IPS-20b (cell line): Measurements from ENCODE around the gene ZSWIM3.
A peak's percentile ranks its signal among the peaks of the same experiment; 100 is the strongest.
"Not testable (repeated sequence)": the region's sequence is repeated elsewhere in the genome, so short reads cannot be mapped to it uniquely, and the experiment has no call there.

Experiments
- H3K27ac ChIP-seq: one replicate; pipeline ENCODE4 v1.5.1; 2013; ENCODE audit warnings: low read length
- H3K27me3 ChIP-seq: 2 replicates; pipeline ENCODE4 v1.6.1; 2013; ENCODE audit warnings: mild to moderate bottlenecking, low read length, inconsistent platforms; ENCODE audit not compliant: insufficient read depth
- H3K36me3 ChIP-seq: 2 replicates; pipeline ENCODE4 v1.6.1; 2013; ENCODE audit warnings: low read depth, mild to moderate bottlenecking, inconsistent platforms, low read length, moderate library complexity; ENCODE audit not compliant: insufficient read depth
- H3K4me1 ChIP-seq: 2 replicates; pipeline ENCODE4 v1.6.1; 2013; ENCODE audit warnings: mild to moderate bottlenecking, control low read depth, inconsistent platforms, low read length, moderate library complexity; ENCODE audit not compliant: insufficient read depth
- H3K4me3 ChIP-seq: 2 replicates; pipeline ENCODE4 v1.5.1; 2013; ENCODE audit warnings: mild to moderate bottlenecking, low read length, inconsistent platforms
- H3K9ac ChIP-seq: 2 replicates; pipeline ENCODE4 v1.6.1; 2013; ENCODE audit warnings: low read depth, mild to moderate bottlenecking, inconsistent platforms, low read length, moderate library complexity
- H3K9me3 ChIP-seq: 2 replicates; pipeline ENCODE4 v1.6.1; 2013; ENCODE audit warnings: mild to moderate bottlenecking, low read depth, low read length, inconsistent platforms; ENCODE audit not compliant: insufficient read depth

The ZSWIM3 gene

GRCh38 chr20:45866454-45866853, 9.0 kb downstream of the ZSWIM3 start:
- Histone ChIP-seq H3K4me1 (no peaks in the 10 kb centered on the region), H3K27ac (no peak overlapping the region), H3K9ac (no peak overlapping the region), H3K36me3 (no peaks in the 10 kb centered on the region), H3K4me3 (no peak overlapping the region), H3K9me3 (no peaks in the 10 kb centered on the region), H3K27me3 (no peaks in the 10 kb centered on the region)

GRCh38 chr20:45867136-45867818, 9.9 kb downstream of the ZSWIM3 start:
- H3K36me3 ChIP-seq = no peaks in the 10 kb centered on the region
- H3K27ac ChIP-seq = no peak overlapping the region
- no peak overlapping the region for H3K9ac ChIP-seq
- no peaks in the 10 kb centered on the region for H3K4me1 ChIP-seq
- no peak overlapping the region for H3K4me3 ChIP-seq
- no peaks in the 10 kb centered on the region for H3K27me3 ChIP-seq
- no peaks in the 10 kb centered on the region for H3K9me3 ChIP-seq

- Histone ChIP-seq H3K9me3 (no peaks in the 10 kb centered on the region), H3K4me3 (no peak overlapping the region), H3K27me3 (no peaks in the 10 kb centered on the region), H3K4me1 (no peaks in the 10 kb centered on the region), H3K36me3 (no peaks in the 10 kb centered on the region), H3K9ac (no peak overlapping the region), H3K27ac (no peak overlapping the region)
Measured at GRCh38 chr20:45867819-45868176, 10.4 kb downstream of the ZSWIM3 start.

DNA sequence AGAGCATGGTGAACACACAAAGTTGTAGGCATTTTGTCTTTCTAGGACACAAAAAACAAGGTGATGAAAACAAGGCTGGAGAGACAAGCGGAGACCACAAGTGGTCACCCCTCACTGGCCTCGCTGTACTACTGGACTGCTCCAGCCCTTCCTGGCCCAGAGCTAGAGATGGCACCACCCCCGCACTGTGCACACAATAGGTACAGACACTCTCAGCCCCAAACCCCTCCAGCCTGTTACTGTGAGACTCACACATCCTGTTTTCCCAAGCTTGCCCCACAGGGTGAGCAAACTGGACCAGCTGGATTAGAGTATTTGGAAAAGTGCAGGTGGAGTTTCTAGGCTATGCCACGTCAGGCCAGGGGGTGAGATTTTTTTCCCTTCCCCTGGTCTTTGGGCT, 15.2 kb downstream of the ZSWIM3 start:
- H3K27ac ChIP-seq = no peak overlapping the region
- H3K4me3 ChIP-seq = no peak overlapping the region
- H3K9me3 ChIP-seq = no peaks in the 10 kb centered on the region
- peaks cover 12% of the 10 kb centered on the region; the same call in 1 of the 2 replicates for H3K36me3 ChIP-seq
- no peak overlapping the region for H3K9ac ChIP-seq
- no peaks in the 10 kb centered on the region for H3K27me3 ChIP-seq
- no peaks in the 10 kb centered on the region for H3K4me1 ChIP-seq

DNA sequence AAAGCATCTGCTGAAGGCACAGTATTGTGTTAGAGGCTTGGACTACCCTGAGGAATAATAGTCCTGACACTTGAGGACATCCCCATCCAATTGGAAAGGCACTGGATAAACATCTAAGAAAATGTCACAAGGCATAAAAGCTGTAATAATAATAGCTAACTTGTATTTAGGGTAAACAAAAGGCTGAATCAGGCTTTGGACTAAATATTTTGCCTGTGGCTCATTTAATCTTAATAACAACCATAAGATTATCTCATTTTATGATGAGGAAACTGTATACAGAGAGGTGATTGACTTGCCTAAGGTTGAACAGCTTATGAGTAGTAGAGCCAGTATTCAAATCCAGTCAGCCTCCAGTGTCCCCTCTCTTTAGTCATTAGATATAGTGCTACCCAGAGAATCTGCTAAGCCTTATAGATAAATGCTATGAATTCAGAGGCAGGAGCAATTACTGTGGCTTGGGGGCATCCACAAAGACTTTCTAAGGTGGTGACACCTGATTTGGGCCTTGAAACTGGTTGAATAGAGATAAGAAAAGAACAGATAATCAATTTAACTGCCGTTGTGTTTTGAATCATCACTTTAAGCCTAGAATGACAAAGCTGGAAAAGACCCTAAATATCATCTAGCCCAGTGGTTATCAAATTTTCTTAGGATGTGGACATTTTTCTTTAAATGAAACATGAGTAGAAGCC, 16.1 kb downstream of the ZSWIM3 start:
- no peaks in the 10 kb centered on the region for H3K27me3 ChIP-seq
- no peak overlapping the region for H3K4me3 ChIP-seq
- H3K36me3 ChIP-seq = peaks cover 18% of the 10 kb centered on the region
- no peaks in the 10 kb centered on the region for H3K4me1 ChIP-seq
- no peak overlapping the region for H3K9ac ChIP-seq
- no peak overlapping the region for H3K27ac ChIP-seq
- H3K9me3 ChIP-seq = no peaks in the 10 kb centered on the region

DNA sequence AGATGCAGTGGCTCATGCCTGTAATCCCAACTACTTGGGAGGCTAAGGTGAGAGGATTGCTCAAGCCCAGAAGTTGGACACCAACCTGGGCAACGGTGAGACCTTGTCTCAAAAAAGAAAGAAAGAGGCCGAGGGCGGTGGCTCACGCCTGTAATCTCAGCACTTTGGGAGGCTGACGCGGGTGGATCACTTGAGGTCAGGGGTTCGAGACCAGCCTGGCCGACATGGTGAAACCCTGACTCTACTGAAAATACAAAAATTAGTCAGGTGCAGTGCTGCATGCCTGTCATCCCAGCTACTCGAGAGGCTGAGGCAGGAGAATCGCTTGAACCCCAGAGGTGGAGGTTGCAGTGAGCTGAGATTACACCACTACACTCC, 16.7 kb downstream of the ZSWIM3 start:
- not testable (repeated sequence) for H3K27me3 ChIP-seq, H3K4me3 ChIP-seq, H3K27ac ChIP-seq, H3K9ac ChIP-seq, H3K9me3 ChIP-seq, H3K4me1 ChIP-seq
- peaks cover 18% of the 10 kb centered on the region for H3K36me3 ChIP-seq

DNA sequence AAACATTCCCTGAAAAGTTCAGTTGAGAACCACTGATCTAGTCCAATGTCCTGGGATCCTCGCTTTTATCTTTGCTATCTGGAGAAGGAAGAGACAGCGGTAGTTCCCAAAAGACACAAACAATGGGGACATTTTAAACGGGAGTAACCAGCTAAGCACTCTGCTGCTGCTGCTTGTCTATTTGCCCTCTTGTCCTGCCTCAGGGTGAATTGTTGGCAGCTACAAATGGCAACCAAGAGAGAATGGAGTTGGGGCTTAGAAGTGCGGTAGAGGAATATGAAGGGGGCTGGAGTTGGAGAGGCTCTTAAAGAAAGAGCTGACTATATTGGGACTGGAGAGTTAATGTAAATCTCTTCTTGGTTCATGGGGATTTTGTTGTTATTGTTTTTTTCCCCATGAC, 17.2 kb downstream of the ZSWIM3 start:
- no peaks in the 10 kb centered on the region for H3K9me3 ChIP-seq
- H3K4me3 ChIP-seq = no peak overlapping the region
- H3K4me1 ChIP-seq = no peaks in the 10 kb centered on the region
- H3K9ac ChIP-seq = no peak overlapping the region
- peaks cover 18% of the 10 kb centered on the region for H3K36me3 ChIP-seq
- no peaks in the 10 kb centered on the region for H3K27me3 ChIP-seq
- no peak overlapping the region for H3K27ac ChIP-seq

DNA sequence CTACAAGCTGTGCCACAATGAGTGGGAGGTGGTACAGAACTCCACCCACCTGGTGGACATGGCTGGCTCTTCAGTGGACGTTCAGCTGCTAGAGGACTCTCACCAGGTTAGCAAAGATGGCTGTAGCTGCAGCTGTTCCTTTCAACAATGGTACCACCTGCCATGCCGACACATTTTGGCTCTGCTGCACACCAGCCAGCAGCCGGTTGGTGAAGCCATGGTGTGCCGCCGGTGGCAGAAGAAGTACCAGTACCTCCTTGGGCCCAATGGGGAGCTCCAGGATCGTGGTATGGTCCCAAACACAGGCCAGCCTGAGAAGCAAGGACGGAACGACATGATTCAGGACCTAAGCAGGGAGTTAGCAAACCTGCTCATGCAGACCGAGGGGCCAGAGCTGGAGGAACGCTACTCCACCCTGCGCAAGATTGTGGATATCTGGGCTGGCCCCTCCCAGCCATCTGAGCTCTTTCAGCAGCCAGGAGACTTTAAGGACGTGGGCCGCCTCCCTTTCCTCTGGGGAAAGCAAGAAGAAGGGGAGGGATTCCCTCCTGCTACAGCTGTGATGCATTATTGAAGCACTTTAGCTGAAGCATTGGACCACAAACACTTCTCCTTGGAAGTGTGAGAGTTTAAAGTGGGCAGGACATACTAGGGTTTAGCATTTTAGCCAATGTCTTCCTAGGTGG, 20.8 kb downstream of the ZSWIM3 start:
- H3K9me3 ChIP-seq = no peaks in the 10 kb centered on the region
- no peaks in the 10 kb centered on the region for H3K27me3 ChIP-seq
- no peak overlapping the region for H3K9ac ChIP-seq
- H3K36me3 ChIP-seq = peaks cover 29% of the 10 kb centered on the region
- H3K4me3 ChIP-seq = no peak overlapping the region
- H3K4me1 ChIP-seq = no peaks in the 10 kb centered on the region
- no peak overlapping the region for H3K27ac ChIP-seq

- peak within 1 kb of the TSS; percentile 95 for H3K9ac ChIP-seq
- H3K27ac ChIP-seq = no peak within 1 kb of the TSS
- H3K4me3 ChIP-seq = peak within 1 kb of the TSS; percentile 97
- no peaks in the 10 kb centered on the region for H3K4me1 ChIP-seq
- peaks cover 48% of the 10 kb centered on the region for H3K36me3 ChIP-seq
- no peaks in the 10 kb centered on the region for H3K9me3 ChIP-seq
- no peaks in the 10 kb centered on the region for H3K27me3 ChIP-seq
Measured at GRCh38 chr20:45880988-45881788, 23.8 kb downstream of the ZSWIM3 start, which contains the start of gene ZSWIM1. TSS of gene ZSWIM1 (plus strand) at chr20:45881227. CDS start at chr20:45882593, 1,366 bp downstream.

DNA sequence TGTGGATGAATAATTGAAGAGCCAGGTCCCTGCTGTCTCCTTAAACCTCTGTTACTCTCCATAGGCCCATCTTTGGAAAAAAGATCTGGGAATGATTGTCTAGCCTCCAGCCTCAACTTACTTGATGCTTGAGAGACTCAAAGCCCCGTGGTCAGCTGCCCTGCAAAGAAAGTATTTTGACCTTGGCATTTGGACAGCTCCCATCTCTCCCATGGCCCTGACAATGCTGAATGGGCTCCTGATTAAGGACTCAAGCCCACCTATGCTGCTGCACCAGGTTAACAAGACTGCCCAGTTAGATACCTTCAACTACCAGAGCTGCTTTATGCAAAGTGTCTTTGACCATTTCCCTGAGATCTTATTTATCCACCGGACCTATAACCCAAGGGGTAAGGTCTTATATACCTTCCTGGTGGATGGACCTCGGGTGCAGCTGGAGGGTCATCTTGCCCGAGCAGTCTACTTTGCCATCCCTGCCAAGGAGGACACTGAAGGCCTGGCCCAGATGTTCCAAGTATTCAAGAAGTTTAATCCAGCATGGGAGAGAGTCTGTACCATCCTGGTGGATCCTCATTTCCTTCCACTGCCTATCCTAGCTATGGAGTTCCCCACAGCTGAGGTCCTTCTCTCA, 25.2 kb downstream of the ZSWIM3 start:
- no peak overlapping the region for H3K9ac ChIP-seq
- no peak overlapping the region for H3K4me3 ChIP-seq
- peaks cover 41% of the 10 kb centered on the region for H3K36me3 ChIP-seq
- no peak overlapping the region for H3K27ac ChIP-seq
- no peaks in the 10 kb centered on the region for H3K9me3 ChIP-seq
- no peaks in the 10 kb centered on the region for H3K27me3 ChIP-seq
- no peaks in the 10 kb centered on the region for H3K4me1 ChIP-seq

GRCh38 chr20:45883100-45883469, 25.7 kb downstream of the ZSWIM3 start:
- no peaks in the 10 kb centered on the region for H3K9me3 ChIP-seq
- H3K36me3 ChIP-seq = peaks cover 38% of the 10 kb centered on the region
- H3K4me3 ChIP-seq = no peak overlapping the region
- no peak overlapping the region for H3K9ac ChIP-seq
- H3K27me3 ChIP-seq = no peaks in the 10 kb centered on the region
- no peak overlapping the region for H3K27ac ChIP-seq
- no peaks in the 10 kb centered on the region for H3K4me1 ChIP-seq
